ENCODE data around the gene SFTPA2.
"Not testable (repeated sequence)": the region's sequence is repeated elsewhere in the genome, so short reads cannot be mapped to it uniquely, and the experiment has no call there.

The SFTPA2 gene

DNA sequence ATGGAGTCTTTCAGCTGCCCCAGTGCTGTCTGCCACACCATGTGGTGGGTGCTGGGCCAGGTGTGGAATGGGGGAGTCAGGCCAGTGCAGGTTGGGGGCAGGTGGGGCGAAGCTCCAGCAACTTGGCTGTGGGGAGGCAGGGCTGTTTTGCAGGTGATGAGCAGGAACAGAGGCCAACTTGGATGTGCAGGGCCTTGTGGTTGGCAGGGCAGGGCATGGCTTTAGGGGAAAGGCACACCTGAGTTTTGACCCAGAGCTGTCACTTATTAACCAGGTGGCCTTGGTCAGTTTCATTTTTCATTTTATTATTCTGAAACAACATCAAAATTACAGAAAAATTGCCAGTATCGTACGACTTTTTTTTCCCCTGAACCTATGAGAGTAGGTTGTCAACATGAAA is 1.1 kb upstream of the SFTPA2 start (continued):
- TF ChIP-seq, protein P1, sequence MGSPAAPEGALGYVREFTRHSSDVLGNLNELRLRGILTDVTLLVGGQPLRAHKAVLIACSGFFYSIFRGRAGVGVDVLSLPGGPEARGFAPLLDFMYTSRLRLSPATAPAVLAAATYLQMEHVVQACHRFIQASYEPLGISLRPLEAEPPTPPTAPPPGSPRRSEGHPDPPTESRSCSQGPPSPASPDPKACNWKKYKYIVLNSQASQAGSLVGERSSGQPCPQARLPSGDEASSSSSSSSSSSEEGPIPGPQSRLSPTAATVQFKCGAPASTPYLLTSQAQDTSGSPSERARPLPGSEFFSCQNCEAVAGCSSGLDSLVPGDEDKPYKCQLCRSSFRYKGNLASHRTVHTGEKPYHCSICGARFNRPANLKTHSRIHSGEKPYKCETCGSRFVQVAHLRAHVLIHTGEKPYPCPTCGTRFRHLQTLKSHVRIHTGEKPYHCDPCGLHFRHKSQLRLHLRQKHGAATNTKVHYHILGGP (tag by site-specific recombination; IDR thresholded peaks at IDR 0.05): no peak
- TF ChIP-seq, protein P2, sequence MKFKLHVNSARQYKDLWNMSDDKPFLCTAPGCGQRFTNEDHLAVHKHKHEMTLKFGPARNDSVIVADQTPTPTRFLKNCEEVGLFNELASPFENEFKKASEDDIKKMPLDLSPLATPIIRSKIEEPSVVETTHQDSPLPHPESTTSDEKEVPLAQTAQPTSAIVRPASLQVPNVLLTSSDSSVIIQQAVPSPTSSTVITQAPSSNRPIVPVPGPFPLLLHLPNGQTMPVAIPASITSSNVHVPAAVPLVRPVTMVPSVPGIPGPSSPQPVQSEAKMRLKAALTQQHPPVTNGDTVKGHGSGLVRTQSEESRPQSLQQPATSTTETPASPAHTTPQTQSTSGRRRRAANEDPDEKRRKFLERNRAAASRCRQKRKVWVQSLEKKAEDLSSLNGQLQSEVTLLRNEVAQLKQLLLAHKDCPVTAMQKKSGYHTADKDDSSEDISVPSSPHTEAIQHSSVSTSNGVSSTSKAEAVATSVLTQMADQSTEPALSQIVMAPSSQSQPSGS (tag by site-specific recombination; IDR thresholded peaks at IDR 0.05; ENCODE audit: low read depth): no peak
- TF ChIP-seq ZNF600 (tag by site-specific recombination; IDR thresholded peaks at IDR 0.05) (no peak), ZNF501 (tag by site-specific recombination; IDR thresholded peaks at IDR 0.05) (no peak), ZNF114 (tag by site-specific recombination; IDR thresholded peaks at IDR 0.05) (no peak), ZSCAN18 (tag by site-specific recombination; IDR thresholded peaks at IDR 0.05) (no peak)

DNA sequence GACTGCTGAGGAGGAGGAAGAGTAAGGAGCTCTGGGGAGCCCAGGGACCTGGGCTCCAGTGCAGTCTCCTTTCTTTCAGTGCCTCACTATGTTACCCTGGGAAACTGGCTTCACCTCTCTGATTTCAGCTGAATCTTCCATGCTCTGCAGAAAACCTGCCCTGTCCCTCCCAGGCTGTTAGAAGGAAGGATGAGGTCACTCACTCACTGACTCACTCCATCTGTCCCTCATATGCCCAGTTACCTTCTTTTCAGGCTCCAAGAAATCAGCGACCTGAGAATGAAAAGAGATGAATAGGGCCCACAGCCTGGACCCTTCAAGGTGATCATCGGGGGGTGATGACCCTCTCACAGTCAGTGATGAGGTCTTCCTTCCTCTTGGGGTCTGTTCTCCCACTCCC is 481 bp downstream of the SFTPA2 start:
- TF ChIP-seq, protein P2 (tag by site-specific recombination; IDR thresholded peaks at IDR 0.05; ENCODE audit: low read depth): peak; percentile 33; the same call in 1 of the 2 replicates
- TF ChIP-seq PRDM10 (tag by site-specific recombination; IDR thresholded peaks at IDR 0.05): no peak
- Histone ChIP-seq H3K4me1 (ENCODE audit: control insufficient read depth, insufficient read depth, low read length) (no peaks in the 10 kb centered on the region), H3K4me3 (ENCODE audit: low read depth, low read length) (no peak overlapping the region), H3K27ac (ENCODE audit: extremely low read depth, low read depth, low read length) (no peak overlapping the region), H3K36me3 (ENCODE audit: control insufficient read depth in 2 of 2, insufficient read depth in 1 of 2, low read length in 2 of 2) (no peaks in the 10 kb centered on the region), H3K9me3 (ENCODE audit: control insufficient read depth, insufficient read depth, low read depth, low read length) (no peaks in the 10 kb centered on the region)
- CTCF ChIA-PET: no interaction called here
- POLR2A ChIA-PET: no interaction called here

- H3K36me3 ChIP-seq (ENCODE audit: control insufficient read depth in 2 of 2, insufficient read depth in 1 of 2, low read length in 2 of 2); CTCF ChIA-PET; POLR2A ChIA-PET; H3K27ac ChIP-seq (ENCODE audit: extremely low read depth, low read depth, low read length); H3K4me1 ChIP-seq (ENCODE audit: control insufficient read depth, insufficient read depth, low read length); H3K4me3 ChIP-seq (ENCODE audit: low read depth, low read length); H3K9me3 ChIP-seq (ENCODE audit: control insufficient read depth, insufficient read depth, low read depth, low read length): not testable (repeated sequence)
Measured at GRCh38 chr10:79556961-79557360, 3.2 kb downstream of the SFTPA2 start.
